HepG2 (cell line): ENCODE data around the gene LRRC4C.

ENCODE experiments used
- CTCF ChIP-seq: sonication (generic); formaldehyde crosslinking; IDR thresholded peaks from 2 replicates; pipeline ENCODE4 v1.5.0; 2020; ENCODE audit warnings: mild to moderate bottlenecking, missing genetic modification reagents, moderate library complexity
- ELF3 ChIP-seq: IDR thresholded peaks from 2 replicates; pipeline ENCODE4 v1.6.1; 2016; ENCODE audit warnings: missing genetic modification reagents, missing compliant biosample characterization
- FOXK1 ChIP-seq: sonication (generic); formaldehyde crosslinking; IDR thresholded peaks from 2 replicates; pipeline ENCODE4 v1.4.0; 2020; ENCODE audit warnings: low read depth, missing genetic modification reagents, borderline replicate concordance
- POLR2AphosphoS5 ChIP-seq: IDR thresholded peaks from 2 replicates; pipeline ENCODE4 v1.6.1; 2012; ENCODE audit warnings: low read depth, low read length
- RAD21 ChIP-seq: fragments of 450-650 bp; formaldehyde crosslinking; IDR thresholded peaks from 2 replicates; pipeline ENCODE4 v1.5.0; 2020; ENCODE audit warnings: mild to moderate bottlenecking
- SP2 ChIP-seq: sonication (generic); formaldehyde crosslinking; IDR thresholded peaks from 2 replicates; pipeline ENCODE4 v1.5.1; 2020; ENCODE audit warnings: mild to moderate bottlenecking, missing genetic modification reagents
- TBX2 ChIP-seq: sonication (generic); formaldehyde crosslinking; IDR thresholded peaks from 2 replicates; pipeline ENCODE4 v1.5.0; 2020; ENCODE audit warnings: missing genetic modification reagents, mild to moderate bottlenecking, borderline replicate concordance
- ZIK1 ChIP-seq: sonication (generic); formaldehyde crosslinking; IDR thresholded peaks from 2 replicates; pipeline ENCODE4 v1.5.0; 2020; ENCODE audit warnings: mild to moderate bottlenecking, low read depth, missing genetic modification reagents, borderline replicate concordance
- ZNF367 ChIP-seq: sonication (generic); formaldehyde crosslinking; IDR thresholded peaks from 2 replicates; pipeline ENCODE4 v1.4.0; 2020; ENCODE audit warnings: missing genetic modification reagents, borderline replicate concordance
- TF ChIP-seq, protein P1 (sequence below): sonication (generic); formaldehyde crosslinking; IDR thresholded peaks from 2 replicates; pipeline ENCODE4 v1.4.0; 2020; ENCODE audit warnings: missing genetic modification reagents

- TF ChIP-seq, protein P1, sequence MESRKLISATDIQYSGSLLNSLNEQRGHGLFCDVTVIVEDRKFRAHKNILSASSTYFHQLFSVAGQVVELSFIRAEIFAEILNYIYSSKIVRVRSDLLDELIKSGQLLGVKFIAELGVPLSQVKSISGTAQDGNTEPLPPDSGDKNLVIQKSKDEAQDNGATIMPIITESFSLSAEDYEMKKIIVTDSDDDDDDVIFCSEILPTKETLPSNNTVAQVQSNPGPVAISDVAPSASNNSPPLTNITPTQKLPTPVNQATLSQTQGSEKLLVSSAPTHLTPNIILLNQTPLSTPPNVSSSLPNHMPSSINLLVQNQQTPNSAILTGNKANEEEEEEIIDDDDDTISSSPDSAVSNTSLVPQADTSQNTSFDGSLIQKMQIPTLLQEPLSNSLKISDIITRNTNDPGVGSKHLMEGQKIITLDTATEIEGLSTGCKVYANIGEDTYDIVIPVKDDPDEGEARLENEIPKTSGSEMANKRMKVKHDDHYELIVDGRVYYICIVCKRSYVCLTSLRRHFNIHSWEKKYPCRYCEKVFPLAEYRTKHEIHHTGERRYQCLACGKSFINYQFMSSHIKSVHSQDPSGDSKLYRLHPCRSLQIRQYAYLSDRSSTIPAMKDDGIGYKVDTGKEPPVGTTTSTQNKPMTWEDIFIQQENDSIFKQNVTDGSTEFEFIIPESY (CRISPR knock-in tag), result no peak
- TF ChIP-seq CTCF (CRISPR knock-in tag), result no peak
- TF ChIP-seq ELF3 (CRISPR knock-in tag), result no peak
- no peak for TF ChIP-seq TBX2 (CRISPR knock-in tag)
- TF ChIP-seq POLR2AphosphoS5, result no peak
- no peak for TF ChIP-seq ZNF367 (CRISPR knock-in tag)
- TF ChIP-seq SP2 (CRISPR knock-in tag), result no peak
- TF ChIP-seq RAD21, result no peak
- TF ChIP-seq ZIK1, result no peak
- TF ChIP-seq FOXK1 (CRISPR knock-in tag), result no peak
Observed at GRCh38 chr11:41458154-41458553, 1.3 kb downstream of the LRRC4C start.
